ENCODE results near the gene ATP5MC2. TPM values are rescaled to one million over a fixed set of nuclear protein-coding genes. Genes with fewer than 3 reads are reported as not detected.

Gene ATP5MC2
- total and polyA plus RNA-seq, 10 of the 15 experiments (the other 5 are each of a cell fraction or from before 2014, with no cell fraction given): 379 to 1,090 (median 525) TPM

GRCh38 chr12:53675701-53676607 is at the start of gene ATP5MC2 (continued):
- TF ChIP-seq ZNF592 (IDR thresholded peaks at IDR 0.05) (peak; percentile 98), NFYB (IDR thresholded peaks at IDR 0.05; ENCODE audit: insufficient read depth, low read depth, low read length) (no peak), E2F4 (IDR thresholded peaks at IDR 0.05; ENCODE audit: low read depth, low read length) (peak; percentile 16; the same call in 1 of the 2 replicates), SRF (IDR thresholded peaks at IDR 0.05; ENCODE audit: low read depth in 2 of 2, low read length in 2 of 2) (peak in 1 of 2 experiments; percentile 76; a peak in 1 of 4 replicates), ZNF687 (IDR thresholded peaks at IDR 0.05) (peak; percentile 95), IRF4 (IDR thresholded peaks at IDR 0.05; ENCODE audit: low read depth, low read length) (peak; percentile 60), CHD4 (IDR thresholded peaks at IDR 0.05) (no peak), RAD51 (IDR thresholded peaks at IDR 0.05) (peak; percentile 45; the same call in 1 of the 2 replicates), HSF1 (IDR thresholded peaks at IDR 0.05; ENCODE audit: low read depth, low read length) (peak; percentile 68; the same call in 1 of the 2 replicates), BACH1 (IDR thresholded peaks at IDR 0.05; ENCODE audit: borderline replicate concordance) (peak; percentile 62; the same call in 1 of the 2 replicates), ZBTB40 (IDR thresholded peaks at IDR 0.05; ENCODE audit: borderline replicate concordance) (no peak)
